CD4-positive, alpha-beta T cell (primary cell): Measurements from ENCODE around the gene NRN1L. TPM values are rescaled to one million over a fixed set of nuclear protein-coding genes. Genes with fewer than 3 reads are reported as not detected.
A peak's percentile ranks its signal among the peaks of the same experiment; 100 is the strongest.
"Not testable (repeated sequence)": the region's sequence is repeated elsewhere in the genome, so short reads cannot be mapped to it uniquely, and the experiment has no call there.

Experiments used
- ATAC-seq: fragments of 200-7000 bp; cut with Tn5 transposase; one replicate; pipeline ENCODE4 v1.10.0; 2022; ENCODE audit warnings: mild to moderate bottlenecking; ENCODE audit not compliant: poor library complexity
- CTCF ChIA-PET: fragments of 350-600 bp; sonication (Branson Sonifier 250); formaldehyde crosslinking; loops from one replicate; lab custom pipeline; 2021; ENCODE audit warnings: antibody characterized with exemption, inconsistent platforms; lab: Charles Lee
- POLR2A ChIA-PET: fragments of 350-600 bp; sonication (Branson Sonifier 250); formaldehyde crosslinking; loops from one replicate; lab custom pipeline; 2021; ENCODE audit warnings: antibody characterized with exemption, inconsistent platforms; lab: Charles Lee
- DNase-seq, 14 experiments: peaks; one replicate each; pipeline ENCODE4 v3.0.0-alpha.2; 2013 to 2020; ENCODE audit warnings: mixed read lengths in 2 of 14
- H3K27ac ChIP-seq, 2 donors: one replicate each; pipeline versions ENCODE4 v1.5.1 to v1.7.0; 2013; ENCODE audit warnings: low read length in 2 of 2, low read depth in 1 of 2, mild to moderate bottlenecking in 1 of 2
- H3K27me3 ChIP-seq, 2 experiments: 1 replicate in 1 of 2; 2 replicates in 1 of 2; pipeline versions ENCODE4 v1.6.1 to v1.7.0; 2013; ENCODE audit warnings: low read length in 2 of 2, control low read depth in 1 of 2, mild to moderate bottlenecking in 1 of 2, moderate library complexity in 1 of 2; ENCODE audit not compliant: insufficient read depth in 2 of 2, control insufficient read depth in 1 of 2
- H3K36me3 ChIP-seq: one replicate; pipeline ENCODE4 v1.6.1; 2013; ENCODE audit warnings: low read length, control low read depth; ENCODE audit not compliant: insufficient read depth
- H3K4me1 ChIP-seq: one replicate; pipeline ENCODE4 v1.6.1; 2013; ENCODE audit warnings: low read length, control low read depth; ENCODE audit not compliant: insufficient read depth
- H3K4me3 ChIP-seq: one replicate; pipeline ENCODE4 v1.5.1; 2013; ENCODE audit warnings: mild to moderate bottlenecking, low read length, moderate library complexity
- H3K9me3 ChIP-seq, 2 experiments: 1 replicate in 1 of 2; 2 replicates in 1 of 2; pipeline versions ENCODE4 v1.6.1 to v1.7.0; 2013; ENCODE audit warnings: low read length in 2 of 2, mild to moderate bottlenecking in 2 of 2, control low read depth in 1 of 2, moderate library complexity in 1 of 2; ENCODE audit not compliant: control insufficient read depth in 1 of 2, insufficient read depth in 1 of 2
- H3K27ac Mint-ChIP-seq: one replicate; pipeline ENCODE4 v1.8.0; 2020; ENCODE audit warnings: mixed read lengths
- H3K27me3 Mint-ChIP-seq: one replicate; pipeline ENCODE4 v1.8.0; 2021; ENCODE audit warnings: mixed read lengths
- H3K36me3 Mint-ChIP-seq: one replicate; pipeline ENCODE4 v1.8.0; 2021; ENCODE audit warnings: low read depth, mixed read lengths
- H3K4me1 Mint-ChIP-seq: one replicate; pipeline ENCODE4 v1.8.0; 2021; ENCODE audit warnings: low read depth, mixed read lengths
- H3K4me3 Mint-ChIP-seq: one replicate; pipeline ENCODE4 v1.8.0; 2020; ENCODE audit warnings: mild to moderate bottlenecking, mixed read lengths
- H3K9me3 Mint-ChIP-seq: one replicate; pipeline ENCODE4 v1.8.0; 2020; ENCODE audit warnings: mixed read lengths
- CTCF ChIP-seq: fragments of 200-600 bp; IDR thresholded peaks from one replicate; pipeline ENCODE4 v1.8.0; 2022; ENCODE audit warnings: antibody characterized with exemption, mild to moderate bottlenecking
- intact Hi-C, 2 experiments: fragments of 100-400 bp; cut with DNase I in 1 of 2; cut with micrococcal nuclease in 1 of 2; formaldehyde crosslinking; loops; one replicate each; pipeline versions ENCODE4 v1.15.1 to v1.9.0; 2023 to 2025; cut with DNase I, micrococcal nuclease
- total RNA-seq, 174 experiments: library from RNA in 2 of 174; stranded (reverse) in 2 of 174; gene quantifications; one replicate each; pipeline ENCODE4 v1.2.3 and lab custom pipeline; 2021 to 2026

The NRN1L gene
- total RNA-seq, 2 experiments from 2014 or later = 2.9 to 4.4 TPM

DNA sequence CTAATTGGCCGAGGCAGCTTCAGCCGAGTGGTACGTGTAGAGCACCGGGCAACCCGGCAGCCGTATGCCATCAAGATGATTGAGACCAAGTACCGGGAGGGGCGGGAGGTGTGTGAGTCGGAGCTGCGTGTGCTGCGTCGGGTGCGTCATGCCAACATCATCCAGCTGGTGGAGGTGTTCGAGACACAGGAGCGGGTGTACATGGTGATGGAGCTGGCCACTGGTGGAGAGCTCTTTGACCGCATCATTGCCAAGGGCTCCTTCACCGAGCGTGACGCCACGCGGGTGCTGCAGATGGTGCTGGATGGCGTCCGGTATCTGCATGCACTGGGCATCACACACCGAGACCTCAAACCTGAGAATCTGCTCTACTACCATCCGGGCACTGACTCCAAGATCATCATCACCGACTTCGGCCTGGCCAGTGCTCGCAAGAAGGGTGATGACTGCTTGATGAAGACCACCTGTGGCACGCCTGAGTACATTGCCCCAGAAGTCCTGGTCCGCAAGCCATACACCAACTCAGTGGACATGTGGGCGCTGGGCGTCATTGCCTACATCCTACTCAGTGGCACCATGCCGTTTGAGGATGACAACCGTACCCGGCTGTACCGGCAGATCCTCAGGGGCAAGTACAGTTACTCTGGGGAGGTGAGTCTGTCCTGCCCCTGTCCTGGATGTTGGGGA is 24.5 kb downstream of the NRN1L start:
- DNase-seq (no peak), ATAC-seq (no peak)
- Histone ChIP-seq H3K27me3 (no peaks in the 10 kb centered on the region), H3K36me3 (peaks cover 38% of the 10 kb centered on the region), H3K4me1 (no peaks in the 10 kb centered on the region), H3K27ac (no peak overlapping the region), H3K9me3 (no peaks in the 10 kb centered on the region), H3K4me3 (no peak overlapping the region)
- peaks cover 48% of the 10 kb centered on the region for H3K36me3 Mint-ChIP-seq
- ChIA-PET POLR2A (interaction anchor here (0.6 kb wide), 1 partner anchor 16 kb away, joined by 3 read pairs; no protein-coding TSS in a partner anchor), CTCF (no interaction called here)
- H3K27ac Mint-ChIP-seq = no peak overlapping the region
- intact Hi-C loops = no loop called here
- H3K9me3 Mint-ChIP-seq = no peaks in the 10 kb centered on the region
- no peaks in the 10 kb centered on the region for H3K27me3 Mint-ChIP-seq
- peaks cover 5% of the 10 kb centered on the region for H3K4me1 Mint-ChIP-seq
- no peak for TF ChIP-seq CTCF
- no peak overlapping the region for H3K4me3 Mint-ChIP-seq

DNA sequence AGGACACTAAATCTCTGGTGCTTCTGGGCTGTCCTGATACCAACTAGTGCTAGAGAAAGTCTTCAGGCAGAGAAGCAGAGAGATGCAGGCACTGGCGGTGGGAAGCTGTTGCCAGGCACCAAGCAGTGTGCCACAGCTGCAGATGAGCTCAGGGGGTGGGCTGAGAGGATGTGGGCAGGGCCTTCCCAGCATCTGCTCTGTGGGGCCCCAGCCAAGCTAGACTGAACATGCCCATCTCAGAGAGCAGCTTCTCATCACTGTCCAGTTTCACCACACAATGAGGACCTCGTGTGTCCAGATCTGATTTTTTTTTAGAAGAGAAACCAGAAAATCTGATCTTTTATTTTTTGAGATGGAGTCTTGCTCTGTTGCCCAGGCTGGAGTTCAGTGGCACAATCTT is 25.5 kb downstream of the NRN1L start:
- Histone ChIP-seq H3K4me1 (no peaks in the 10 kb centered on the region), H3K4me3 (no peak overlapping the region), H3K27ac (no peak overlapping the region), H3K36me3 (peaks cover 44% of the 10 kb centered on the region), H3K9me3 (no peaks in the 10 kb centered on the region), H3K27me3 (no peaks in the 10 kb centered on the region)
- ChIA-PET CTCF (no interaction called here), POLR2A (interaction anchor here (0.6 kb wide), 1 partner anchor 292 kb away, joined by 3 read pairs; no protein-coding TSS in a partner anchor)
- intact Hi-C loops = loop anchor here in 1 of 2 experiments (10.0 kb wide), 1 partner anchor 175 kb away; no protein-coding TSS in a partner anchor
- no peaks in the 10 kb centered on the region for H3K9me3 Mint-ChIP-seq
- H3K4me3 Mint-ChIP-seq = no peak overlapping the region
- H3K27me3 Mint-ChIP-seq = no peaks in the 10 kb centered on the region
- DNase-seq (peak in 1 of 14 experiments; percentile 19), ATAC-seq (no peak)
- H3K27ac Mint-ChIP-seq = no peak overlapping the region
- H3K36me3 Mint-ChIP-seq = peaks cover 51% of the 10 kb centered on the region
- H3K4me1 Mint-ChIP-seq = peaks cover 5% of the 10 kb centered on the region
- TF ChIP-seq CTCF = no peak

GRCh38 chr16:67914758-67915495 is 30.2 kb downstream of the NRN1L start:
- H3K27me3 ChIP-seq = no peaks in the 10 kb centered on the region
- intact Hi-C loops = loop anchor here in 1 of 2 experiments (10.0 kb wide), 1 partner anchor 180 kb away; no protein-coding TSS in a partner anchor
- DNase-seq (no peak), ATAC-seq (no peak)
- H3K9me3 ChIP-seq = no peaks in the 10 kb centered on the region
- TF ChIP-seq CTCF = no peak
- ChIA-PET CTCF (no interaction called here), POLR2A (no interaction called here)
- no peak overlapping the region for H3K4me3 ChIP-seq
- Mint-ChIP-seq H3K9me3 (no peaks in the 10 kb centered on the region), H3K36me3 (peaks cover 52% of the 10 kb centered on the region), H3K4me1 (peaks cover 20% of the 10 kb centered on the region), H3K27me3 (no peaks in the 10 kb centered on the region), H3K27ac (no peak overlapping the region), H3K4me3 (no peak overlapping the region)
- H3K4me1 ChIP-seq = peaks cover 11% of the 10 kb centered on the region
- peaks cover 54% of the 10 kb centered on the region for H3K36me3 ChIP-seq
- H3K27ac ChIP-seq = no peak overlapping the region

DNA sequence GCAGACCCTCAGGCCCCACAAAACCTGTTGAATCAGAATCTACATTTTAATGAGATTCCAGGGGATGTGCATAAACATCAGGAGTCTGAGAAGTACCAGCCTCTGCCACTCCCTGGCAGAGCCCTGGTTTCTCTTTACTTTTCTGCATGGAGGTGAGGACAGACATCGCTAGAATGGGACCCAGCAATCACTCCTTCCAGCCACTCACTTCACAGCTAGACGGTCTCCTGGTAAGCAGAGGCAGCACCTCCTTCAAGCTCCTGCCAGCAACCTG is 30.7 kb downstream of the NRN1L start:
- ATAC-seq, H3K9me3 Mint-ChIP-seq, DNase-seq, H3K4me3 ChIP-seq, H3K9me3 ChIP-seq, H3K4me3 Mint-ChIP-seq, CTCF ChIA-PET, POLR2A ChIA-PET, H3K27ac Mint-ChIP-seq, H3K27ac ChIP-seq, H3K27me3 Mint-ChIP-seq, H3K27me3 ChIP-seq: not testable (repeated sequence)
- intact Hi-C loops = loop anchor here in 1 of 2 experiments (10.0 kb wide), 1 partner anchor 181 kb away; no protein-coding TSS in a partner anchor
- Histone ChIP-seq H3K36me3 (peaks cover 52% of the 10 kb centered on the region), H3K4me1 (peaks cover 11% of the 10 kb centered on the region)
- H3K4me1 Mint-ChIP-seq = peaks cover 20% of the 10 kb centered on the region
- peaks cover 49% of the 10 kb centered on the region for H3K36me3 Mint-ChIP-seq
